MM.1S (cell line): ENCODE data around the gene TMEM72.

Source experiments
- CTCF ChIP-seq: fragments of 300-600 bp; sonication (generic); IDR thresholded peaks from 2 replicates; pipeline ENCODE4 v1.5.1; 2016; ENCODE audit warnings: antibody characterized with exemption, low read length, mixed read lengths
- EZH2 ChIP-seq: fragments of 300-600 bp; sonication (generic); optimal IDR thresholded peaks from 2 replicates; pipeline ENCODE3; 2017; ENCODE audit warnings: low read depth, mild to moderate bottlenecking, antibody characterized with exemption, low read length, mixed read lengths

- no peak for TF ChIP-seq CTCF
- TF ChIP-seq EZH2: no peak
Measured at GRCh38 chr10:44910602-44911001, 535 bp upstream of the TMEM72 start.
